Measurements from ENCODE around the gene C14orf39. TPM values are rescaled to one million over a fixed set of nuclear protein-coding genes. Genes with fewer than 3 reads are reported as not detected.

The C14orf39 gene
- total and polyA plus RNA-seq, 2 of the 8 experiments (the other 6 are each of a cell fraction or from before 2014, with no cell fraction given): 0.18 to 1.2 TPM

- peak; percentile 80 for TF ChIP-seq BRCA1 (IDR thresholded peaks at IDR 0.05; ENCODE audit: low read depth, low read length)
- TF ChIP-seq EP300 (IDR thresholded peaks at IDR 0.05; ENCODE audit: borderline replicate concordance in 1 of 2, low read depth in 2 of 2, low read length in 2 of 2): no peak
- 0 out of 2 replicates have a peak, but pooled peaks have one; percentile 50 for TF ChIP-seq PHF8 (conservative IDR thresholded peaks at IDR 0.05; ENCODE audit: low read depth, low read length)
- TF ChIP-seq FOSL1 (IDR thresholded peaks at IDR 0.05; ENCODE audit: insufficient read depth, low read depth, low read length): no peak
- TF ChIP-seq SP1 (IDR thresholded peaks at IDR 0.05; ENCODE audit: low read depth, low read length): no peak
- TF ChIP-seq TBP (IDR thresholded peaks at IDR 0.05; ENCODE audit: low read depth, low read length): peak; percentile 40; the same call in 1 of the 2 replicates
These were observed at the start of gene C14orf39 (continued) for GRCh38 chr14:60485598-60486251.

Data from H1 (cell line).